AG04450 (cell line): Measurements from ENCODE around the gene REG4. TPM values are rescaled to one million over a fixed set of nuclear protein-coding genes. Genes with fewer than 3 reads are reported as not detected.
A peak's percentile ranks its signal among the peaks of the same experiment; 100 is the strongest.

Experiments
- CTCF ChIA-PET: fragments of 300-600, 350-600 bp; formaldehyde crosslinking; extraction: SDS; loops from one replicate; lab custom pipeline; 2022; ENCODE audit warnings: antibody characterized with exemption, inconsistent platforms; lab: Charles Lee
- POLR2A ChIA-PET: fragments of 350-600 bp; formaldehyde crosslinking; extraction: SDS; loops from one replicate; lab custom pipeline; 2021; ENCODE audit warnings: antibody characterized with exemption, inconsistent platforms; lab: Yijun Ruan, JAX
- DNase-seq: peaks from one replicate; pipeline ENCODE4 v3.0.0-alpha.2; 2011; ENCODE audit warnings: low read depth, low spot score
- H3K27ac ChIP-seq: one replicate; pipeline ENCODE4 v1.5.1; 2012; ENCODE audit warnings: low read depth, low read length, control low read depth
- H3K27me3 ChIP-seq: one replicate; pipeline ENCODE4 v1.6.0; 2012; ENCODE audit warnings: low read length; ENCODE audit not compliant: control insufficient read depth, insufficient read depth
- H3K4me3 ChIP-seq: 2 replicates; pipeline ENCODE4 v1.5.1; 2011; ENCODE audit warnings: mild to moderate bottlenecking, low read depth, low read length, control low read depth
- H3K9me3 ChIP-seq: 2 replicates; pipeline ENCODE4 v1.5.1; 2012; ENCODE audit warnings: low read length; ENCODE audit not compliant: control insufficient read depth, insufficient read depth
- polyA plus RNA-seq: library from polyadenylated mRNA; depleted of rRNA; stranded (reverse); fragments of >200 nt; gene quantifications from 2 replicates; pipeline ENCODE4 v1.2.3, GENCODE V29; 2011
- TF ChIP-seq, protein P1 (sequence below): IDR thresholded peaks from 2 replicates; pipeline ENCODE4 v1.5.1; 2011; ENCODE audit warnings: low read depth, low read length, control low read depth, inconsistent platforms

REG4 gene
- polyA plus RNA-seq, 1 experiment, result not detected

DNA sequence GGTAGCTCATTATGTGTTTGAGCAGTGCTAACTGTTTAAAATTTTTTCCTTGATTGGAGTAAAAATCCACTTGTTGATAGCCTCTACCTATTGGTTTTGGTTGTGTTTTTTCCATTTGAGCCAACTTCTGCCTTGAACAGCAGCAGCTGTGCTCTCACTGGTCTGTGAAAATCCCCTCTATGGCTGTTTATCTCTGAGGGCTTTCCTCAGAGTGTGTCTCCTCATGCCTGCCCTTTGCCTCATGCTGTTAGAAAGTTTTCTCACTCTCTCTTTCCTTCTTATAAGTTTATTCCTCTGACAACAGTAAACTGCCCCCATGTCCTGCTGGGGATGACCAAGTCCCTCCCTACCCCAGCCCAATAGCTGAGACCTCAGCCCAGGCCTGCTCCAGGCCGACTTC is 14.1 kb downstream of the REG4 start:
- POLR2A ChIA-PET, result no interaction called here
- DNase-seq, result no peak
- H3K27ac ChIP-seq, result no peak overlapping the region
- CTCF ChIA-PET, result interaction anchor here (2.3 kb wide), 1 partner anchor 12 kb away, joined by 12 read pairs; no protein-coding TSS in a partner anchor
- TF ChIP-seq, protein P1, sequence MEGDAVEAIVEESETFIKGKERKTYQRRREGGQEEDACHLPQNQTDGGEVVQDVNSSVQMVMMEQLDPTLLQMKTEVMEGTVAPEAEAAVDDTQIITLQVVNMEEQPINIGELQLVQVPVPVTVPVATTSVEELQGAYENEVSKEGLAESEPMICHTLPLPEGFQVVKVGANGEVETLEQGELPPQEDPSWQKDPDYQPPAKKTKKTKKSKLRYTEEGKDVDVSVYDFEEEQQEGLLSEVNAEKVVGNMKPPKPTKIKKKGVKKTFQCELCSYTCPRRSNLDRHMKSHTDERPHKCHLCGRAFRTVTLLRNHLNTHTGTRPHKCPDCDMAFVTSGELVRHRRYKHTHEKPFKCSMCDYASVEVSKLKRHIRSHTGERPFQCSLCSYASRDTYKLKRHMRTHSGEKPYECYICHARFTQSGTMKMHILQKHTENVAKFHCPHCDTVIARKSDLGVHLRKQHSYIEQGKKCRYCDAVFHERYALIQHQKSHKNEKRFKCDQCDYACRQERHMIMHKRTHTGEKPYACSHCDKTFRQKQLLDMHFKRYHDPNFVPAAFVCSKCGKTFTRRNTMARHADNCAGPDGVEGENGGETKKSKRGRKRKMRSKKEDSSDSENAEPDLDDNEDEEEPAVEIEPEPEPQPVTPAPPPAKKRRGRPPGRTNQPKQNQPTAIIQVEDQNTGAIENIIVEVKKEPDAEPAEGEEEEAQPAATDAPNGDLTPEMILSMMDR, result no peak
- no peaks in the 10 kb centered on the region for H3K27me3 ChIP-seq
- no peak overlapping the region for H3K4me3 ChIP-seq
- H3K9me3 ChIP-seq, result no peaks in the 10 kb centered on the region

DNA sequence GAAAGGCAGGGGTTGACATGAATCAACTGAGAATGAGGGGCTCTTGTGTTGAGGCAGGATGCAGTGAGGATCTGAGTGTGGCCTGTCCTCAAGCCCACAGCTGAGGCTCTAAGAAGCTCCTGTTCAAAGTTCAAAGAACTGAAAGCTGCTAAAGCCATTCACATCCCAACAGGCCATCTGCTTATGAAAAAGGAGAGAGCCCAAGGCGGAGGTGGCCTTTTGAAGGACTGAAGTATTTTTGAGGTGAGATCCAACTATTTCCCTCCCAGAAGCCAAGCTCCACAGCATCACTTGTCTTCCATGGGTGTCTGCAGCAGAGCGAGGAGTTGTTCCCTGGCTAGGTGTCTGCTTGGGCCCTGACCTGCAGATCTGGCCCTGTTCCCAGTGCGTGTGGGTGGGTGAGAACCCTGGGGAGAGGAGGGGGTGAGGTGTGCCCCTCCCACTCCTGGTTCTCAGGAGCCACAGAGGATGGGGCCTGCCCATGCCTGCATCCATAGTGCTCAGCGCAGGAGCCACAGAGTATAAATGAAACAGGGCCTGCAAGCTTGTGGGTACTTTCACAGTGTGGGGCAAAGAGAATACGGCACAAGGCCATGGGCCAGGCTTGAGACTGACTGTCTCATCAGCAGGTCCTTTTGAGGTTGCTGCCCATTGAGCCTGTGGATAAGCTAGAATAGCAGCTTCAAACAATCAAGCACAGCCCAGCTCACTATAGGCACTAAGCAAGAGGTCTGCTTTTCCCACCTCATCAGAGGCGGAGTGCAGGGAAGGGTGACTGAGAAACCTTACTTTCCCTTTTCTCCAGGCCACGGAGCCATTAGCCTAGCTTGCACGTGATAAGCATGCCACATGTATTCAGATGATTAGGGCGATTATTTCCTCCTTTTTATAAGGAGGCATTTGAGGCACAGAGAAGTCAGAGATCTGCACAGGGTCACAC is 15.7 kb downstream of the REG4 start:
- Histone ChIP-seq H3K27me3 (no peaks in the 10 kb centered on the region), H3K9me3 (no peaks in the 10 kb centered on the region), H3K27ac (peak overlapping the region; percentile 52), H3K4me3 (no peak overlapping the region)
- TF ChIP-seq, protein P1, result no peak
- DNase-seq, result no peak
- ChIA-PET POLR2A (no interaction called here), CTCF (interaction anchor here (0.7 to 2.4 kb wide), 2 partner anchors 13 to 51 kb away, joined by 3 to 17 read pairs; no protein-coding TSS in a partner anchor)

DNA sequence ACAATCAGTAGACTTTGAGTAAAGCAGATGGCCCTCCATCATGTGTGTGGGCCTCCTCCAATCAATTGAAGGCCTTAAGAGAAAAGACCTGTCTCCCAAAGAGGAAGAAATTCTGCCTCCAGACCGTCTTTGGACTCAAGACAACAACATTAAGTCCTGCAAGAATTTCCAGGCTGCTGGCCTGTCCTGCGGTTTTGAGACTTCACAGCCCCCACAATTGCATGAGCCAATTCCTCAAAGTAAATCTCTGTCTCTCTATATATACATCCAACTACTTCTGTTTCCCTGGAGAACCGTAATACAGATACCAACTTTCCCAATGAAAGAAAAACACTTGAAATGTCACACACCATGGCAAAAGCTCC is 16.4 kb downstream of the REG4 start:
- H3K4me3 ChIP-seq, result no peak overlapping the region
- peak overlapping the region; percentile 52 for H3K27ac ChIP-seq
- POLR2A ChIA-PET, result no interaction called here
- TF ChIP-seq, protein P1, result no peak
- CTCF ChIA-PET, result interaction anchor here (0.7 to 2.4 kb wide), 3 partner anchors 10 to 50 kb away, joined by 3 to 17 read pairs (median 5); no protein-coding TSS in a partner anchor
- peak; percentile 55 for DNase-seq
- H3K27me3 ChIP-seq, result no peaks in the 10 kb centered on the region
- H3K9me3 ChIP-seq, result no peaks in the 10 kb centered on the region

DNA sequence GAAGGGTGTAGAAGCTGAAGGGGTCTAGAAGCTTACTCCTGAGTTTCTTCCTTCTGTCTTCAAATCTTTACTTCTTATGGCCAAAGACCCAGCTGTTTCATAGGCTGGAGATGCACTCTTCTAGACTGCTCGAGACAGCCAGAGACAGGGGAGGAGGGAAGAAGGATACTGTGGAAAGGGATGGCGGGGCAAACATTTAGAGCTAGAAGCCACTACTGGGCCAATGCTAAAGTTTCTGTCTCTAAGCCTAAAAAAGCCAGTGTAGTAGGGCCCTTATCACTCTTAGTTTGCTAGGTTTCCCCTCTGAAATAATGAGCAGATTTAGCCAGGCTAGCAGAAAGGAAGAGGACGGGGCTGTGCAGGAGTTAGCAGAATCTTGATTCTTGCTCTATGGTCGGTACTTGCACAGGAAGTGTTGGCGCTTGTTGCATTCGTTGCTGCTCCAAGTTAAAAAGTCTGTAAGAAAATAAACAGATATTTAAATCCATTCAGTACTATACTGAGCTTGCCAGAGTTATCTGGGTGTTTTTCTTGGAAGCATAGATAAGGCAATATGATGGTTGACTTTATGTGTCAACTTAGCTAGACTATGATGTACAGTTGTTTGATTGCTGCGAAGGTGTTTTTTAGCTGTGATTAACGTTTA is 16.9 kb downstream of the REG4 start:
- Histone ChIP-seq H3K9me3 (no peaks in the 10 kb centered on the region), H3K4me3 (no peak overlapping the region), H3K27ac (no peak overlapping the region), H3K27me3 (no peaks in the 10 kb centered on the region)
- TF ChIP-seq, protein P1, result no peak
- ChIA-PET POLR2A (no interaction called here), CTCF (interaction anchor here (1.0 to 2.4 kb wide), 2 partner anchors 10 to 14 kb away, joined by 5 to 17 read pairs; no protein-coding TSS in a partner anchor)
- DNase-seq, result no peak

DNA sequence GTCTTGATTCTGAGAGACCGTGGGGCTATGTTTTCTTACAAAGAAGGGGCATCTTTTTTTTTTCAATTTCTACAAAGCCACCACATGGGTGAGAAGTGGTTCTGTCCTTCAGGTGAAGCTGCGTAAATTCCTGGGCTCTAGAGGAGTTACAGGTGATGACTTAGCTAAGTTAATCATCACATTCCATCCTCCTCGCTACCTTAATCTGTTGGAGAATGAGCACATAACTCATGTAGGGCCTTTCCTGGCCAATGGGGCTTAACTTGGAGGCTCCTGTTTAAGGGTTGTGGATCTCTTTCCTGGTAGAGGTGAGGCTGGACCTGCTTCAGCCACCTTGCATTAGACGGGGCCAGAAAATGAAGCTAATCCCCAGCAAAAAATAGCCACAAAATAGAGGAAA is 19.9 kb downstream of the REG4 start:
- TF ChIP-seq, protein P1, result no peak
- DNase-seq, result no peak
- Histone ChIP-seq H3K9me3 (no peaks in the 10 kb centered on the region), H3K27ac (no peak overlapping the region), H3K27me3 (no peaks in the 10 kb centered on the region), H3K4me3 (no peak overlapping the region)
- CTCF ChIA-PET, result interaction anchor here (0.9 kb wide), 2 partner anchors 18 to 48 kb away, joined by 4 to 5 read pairs; no protein-coding TSS in a partner anchor
- POLR2A ChIA-PET, result no interaction called here
